H9 (cell line): Measurements from ENCODE around the gene GLT1D1. TPM values are rescaled to one million over a fixed set of nuclear protein-coding genes. Genes with fewer than 3 reads are reported as not detected.

ENCODE experiments used
- DNase-seq: peaks from one replicate; pipeline ENCODE4 v3.0.0-alpha.2; 2017
- H2AFZ ChIP-seq: one replicate; pipeline ENCODE4 v1.6.1; 2013; ENCODE audit warnings: mild to moderate bottlenecking, low read length, control low read depth, moderate library complexity
- H2AK5ac ChIP-seq: 2 replicates; pipeline ENCODE4 v1.6.1; 2013; ENCODE audit warnings: low read length, control low read depth, mixed read lengths; ENCODE audit not compliant: insufficient read length
- H2BK120ac ChIP-seq: one replicate; pipeline ENCODE4 v1.6.1; 2013; ENCODE audit warnings: low read depth, mild to moderate bottlenecking, low read length, control low read depth, inconsistent platforms; ENCODE audit not compliant: poor library complexity, severe bottlenecking
- H2BK12ac ChIP-seq: 2 replicates; pipeline ENCODE4 v1.6.1; 2013; ENCODE audit warnings: low read length, control low read depth, mixed read lengths, low read depth; ENCODE audit not compliant: insufficient read length
- H2BK15ac ChIP-seq: 2 replicates; pipeline ENCODE4 v1.6.1; 2013; ENCODE audit warnings: low read depth, low read length, control low read depth
- H2BK20ac ChIP-seq: one replicate; pipeline ENCODE4 v1.6.1; 2013; ENCODE audit warnings: low read depth, mild to moderate bottlenecking, low read length, control low read depth, inconsistent platforms; ENCODE audit not compliant: poor library complexity, severe bottlenecking
- H2BK5ac ChIP-seq: 2 replicates; pipeline ENCODE4 v1.6.1; 2013; ENCODE audit warnings: low read length, control low read depth, mixed read lengths; ENCODE audit not compliant: insufficient read length
- H3K14ac ChIP-seq: 2 replicates; pipeline ENCODE4 v1.6.1; 2013; ENCODE audit warnings: low read length, control low read depth; ENCODE audit not compliant: insufficient read depth
- H3K18ac ChIP-seq: 2 replicates; pipeline ENCODE4 v1.6.1; 2013; ENCODE audit warnings: low read depth, mild to moderate bottlenecking, mixed read lengths, low read length, control low read depth; ENCODE audit not compliant: insufficient read length
- H3K23ac ChIP-seq: 2 replicates; pipeline ENCODE4 v1.6.1; 2013; ENCODE audit warnings: low read length, control low read depth, mixed read lengths, low read depth; ENCODE audit not compliant: insufficient read length
- H3K23me2 ChIP-seq: 2 replicates; pipeline ENCODE4 v1.6.1; 2013; ENCODE audit warnings: low read depth, mild to moderate bottlenecking, mixed read lengths, low read length, control low read depth; ENCODE audit not compliant: insufficient read length, poor library complexity, severe bottlenecking
- H3K27ac ChIP-seq: 2 replicates; pipeline ENCODE4 v1.5.1; 2013; ENCODE audit warnings: low read length, control low read depth, mixed read lengths, low read depth; ENCODE audit not compliant: insufficient read length
- H3K27me3 ChIP-seq: 2 replicates; pipeline ENCODE4 v1.6.1; 2013; ENCODE audit warnings: low read length, control low read depth, inconsistent platforms; ENCODE audit not compliant: insufficient read depth
- H3K4ac ChIP-seq: 2 replicates; pipeline ENCODE4 v1.6.1; 2013; ENCODE audit warnings: low read depth, mild to moderate bottlenecking, control low read depth, inconsistent platforms, low read length, moderate library complexity
- H3K4me1 ChIP-seq: 2 replicates; pipeline ENCODE4 v1.6.1; 2013; ENCODE audit warnings: low read length, control low read depth, inconsistent platforms; ENCODE audit not compliant: insufficient read depth
- H3K4me2 ChIP-seq: 2 replicates; pipeline ENCODE4 v1.6.1; 2013; ENCODE audit warnings: low read length, control low read depth, mixed read lengths; ENCODE audit not compliant: insufficient read length, insufficient read depth
- H3K56ac ChIP-seq: 2 replicates; pipeline ENCODE4 v1.6.1; 2013; ENCODE audit warnings: low read depth, mild to moderate bottlenecking, mixed read lengths, low read length, control low read depth; ENCODE audit not compliant: insufficient read length
- H3K79me1 ChIP-seq: 2 replicates; pipeline ENCODE4 v1.6.1; 2013; ENCODE audit warnings: low read depth, mild to moderate bottlenecking, moderate library complexity, low read length, control low read depth, inconsistent platforms; ENCODE audit not compliant: insufficient read depth, poor library complexity, severe bottlenecking
- H3K79me2 ChIP-seq: 2 replicates; pipeline ENCODE4 v1.6.1; 2013; ENCODE audit warnings: low read length, control low read depth, inconsistent platforms; ENCODE audit not compliant: insufficient read depth
- H3K9ac ChIP-seq: 2 replicates; pipeline ENCODE4 v1.6.1; 2013; ENCODE audit warnings: low read length, control low read depth, mixed read lengths; ENCODE audit not compliant: insufficient read length; ENCODE audit errors: extremely low read depth
- H3K9me3 ChIP-seq: one replicate; pipeline ENCODE4 v1.6.1; 2013; ENCODE audit warnings: low read depth, low read length, inconsistent platforms; ENCODE audit not compliant: control insufficient read depth
- H3T11ph ChIP-seq: one replicate; pipeline ENCODE4 v1.6.1; 2013; ENCODE audit warnings: mild to moderate bottlenecking, low read length, control low read depth, inconsistent platforms
- H4K20me1 ChIP-seq: one replicate; pipeline ENCODE4 v1.6.1; 2013; ENCODE audit not compliant: control insufficient read depth, insufficient read length, insufficient read depth
- H4K5ac ChIP-seq: 2 replicates; pipeline ENCODE4 v1.6.1; 2013; ENCODE audit warnings: low read depth, mild to moderate bottlenecking, mixed read lengths, low read length, control low read depth; ENCODE audit not compliant: insufficient read length
- H4K8ac ChIP-seq: replicated peaks from 2 replicates; pipeline ENCODE4 v1.6.1; 2013; ENCODE audit warnings: low read length, control low read depth, mixed read lengths, low read depth; ENCODE audit not compliant: insufficient read length
- H4K91ac ChIP-seq: 2 replicates; pipeline ENCODE4 v1.6.1; 2013; ENCODE audit warnings: low read depth, mild to moderate bottlenecking, moderate library complexity, mixed read lengths, low read length, control low read depth; ENCODE audit not compliant: insufficient read length
- H3K27ac Mint-ChIP-seq, 3 experiments: 2 replicates in 2 of 3; 3 replicates in 1 of 3; pipeline ENCODE4 v1.8.0; 2020 to 2021; ENCODE audit warnings: mixed read lengths in 3 of 3, mild to moderate bottlenecking in 1 of 3, moderate library complexity in 1 of 3
- H3K27me3 Mint-ChIP-seq: 2 replicates; pipeline ENCODE4 v1.8.0; 2021; ENCODE audit warnings: low read depth, mild to moderate bottlenecking, moderate library complexity, mixed read lengths
- H3K36me3 Mint-ChIP-seq, 3 experiments: 2 replicates in 2 of 3; 3 replicates in 1 of 3; pipeline ENCODE4 v1.8.0; 2020 to 2021; ENCODE audit warnings: low read depth in 3 of 3, mixed read lengths in 3 of 3; ENCODE audit not compliant: insufficient read depth in 1 of 3
- H3K4me1 Mint-ChIP-seq, 2 experiments: 2 replicates each; pipeline ENCODE4 v1.8.0; 2020; ENCODE audit warnings: mixed read lengths in 2 of 2
- H3K4me3 Mint-ChIP-seq, 2 experiments: 2 replicates in 1 of 2; 3 replicates in 1 of 2; pipeline ENCODE4 v1.8.0; 2020 to 2021; ENCODE audit warnings: mild to moderate bottlenecking in 2 of 2, mixed read lengths in 2 of 2, moderate library complexity in 1 of 2
- H3K9me3 Mint-ChIP-seq, 2 experiments: 2 replicates in 1 of 2; 3 replicates in 1 of 2; pipeline ENCODE4 v1.8.0; 2020; ENCODE audit warnings: mild to moderate bottlenecking in 2 of 2, mixed read lengths in 2 of 2, moderate library complexity in 1 of 2
- CTCF ChIP-seq: fragments of 200-600 bp; sonication (generic); conservative IDR thresholded peaks from 3 replicates; pipeline ENCODE4 v1.8.0; 2021; ENCODE audit warnings: antibody characterized with exemption, mild to moderate bottlenecking
- WGBS: extraction: QIAGEN DNeasy Blood & Tissue Kit; methylation state at CpG from one replicate; pipeline ENCODE4 v1.1.7; 2013; ENCODE audit warnings: missing lambda C conversion rate, low lambda C conversion rate, mixed read lengths; ENCODE audit not compliant: insufficient read length; ENCODE audit errors: extremely low coverage; 5-methylcytosine and 5-hydroxymethylcytosine counted together
- total RNA-seq: library from RNA; stranded (reverse); gene quantifications from 2 replicates; pipeline ENCODE4 v1.2.1, GENCODE V29; 2021

Gene GLT1D1
- total RNA-seq, 1 experiment from 2014 or later = 7.0 TPM

GRCh38 chr12:128823916-128824839, 29.1 kb upstream of the GLT1D1 start, which contains the start of gene SLC15A4:
Gene SLC15A4 (minus strand): TSS chr12:128823958. CDS start chr12:128823943, 15 bp downstream.
- TF ChIP-seq CTCF = peak; percentile 40; the same call in 2 of the 3 replicates
- peak within 1 kb of the TSS; percentile 77 for H3K4me2 ChIP-seq
- H2AK5ac ChIP-seq = no peak within 1 kb of the TSS
- H3K9ac ChIP-seq = peak within 1 kb of the TSS; percentile 98
- H3K18ac ChIP-seq = peak within 1 kb of the TSS; percentile 91
- Mint-ChIP-seq H3K27ac (peak within 1 kb of the TSS; percentile 97 to 98 (median 98)), H3K9me3 (no peaks in the 10 kb centered on the region), H3K4me1 (peaks cover 28 to 34% of the 10 kb centered on the region in 2 experiments), H3K36me3 (peaks cover 9 to 24% (median 24%) of the 10 kb centered on the region in 3 experiments; a peak in 6 of 7 replicates), H3K4me3 (peak within 1 kb of the TSS; percentile 86 to 90), H3K27me3 (no peaks in the 10 kb centered on the region; the same call in 1 of the 2 replicates)
- H4K8ac ChIP-seq = peak within 1 kb of the TSS; percentile 86
- no peak within 1 kb of the TSS for H3T11ph ChIP-seq
- H2BK20ac ChIP-seq = no peak within 1 kb of the TSS
- peak within 1 kb of the TSS; percentile 15 for H3K27ac ChIP-seq
- H2BK5ac ChIP-seq = peak within 1 kb of the TSS; percentile 2
- no peak within 1 kb of the TSS for H3K23ac ChIP-seq
- no peak within 1 kb of the TSS for H3K56ac ChIP-seq
- peak within 1 kb of the TSS; percentile 55 for H4K91ac ChIP-seq
- H2BK12ac ChIP-seq = no peak within 1 kb of the TSS
- no CpG with 5 or more reads among the region's 63 CpGs for WGBS
- peaks cover 6% of the 10 kb centered on the region for H3K79me1 ChIP-seq
- H4K5ac ChIP-seq = peak within 1 kb of the TSS; percentile 45
- no peak within 1 kb of the TSS for H2BK15ac ChIP-seq
- H3K79me2 ChIP-seq = peaks cover 24% of the 10 kb centered on the region; the same call in 1 of the 2 replicates
- peaks cover 5% of the 10 kb centered on the region for H3K4me1 ChIP-seq
- no peaks in the 10 kb centered on the region for H3K9me3 ChIP-seq
- no peak within 1 kb of the TSS for H2BK120ac ChIP-seq
- DNase-seq = peak; percentile 98
- H4K20me1 ChIP-seq = no peaks in the 10 kb centered on the region
- no peaks in the 10 kb centered on the region for H3K27me3 ChIP-seq
- H3K14ac ChIP-seq = peak within 1 kb of the TSS; percentile 95
- H3K4ac ChIP-seq = peak within 1 kb of the TSS; percentile 83
- no peak within 1 kb of the TSS for H2AFZ ChIP-seq
- H3K23me2 ChIP-seq = peaks cover 13% of the 10 kb centered on the region
